Smooth muscle cell of the brain vasculature (primary cell): ENCODE measurements around the gene FMN1.
"Not testable (repeated sequence)": the region's sequence is repeated elsewhere in the genome, so short reads cannot be mapped to it uniquely, and the experiment has no call there.

Experiments used
- DNase-seq: peaks from one replicate; pipeline ENCODE4 v3.0.0-alpha.2; 2012; ENCODE audit warnings: low read depth, low spot score

FMN1 gene

DNA sequence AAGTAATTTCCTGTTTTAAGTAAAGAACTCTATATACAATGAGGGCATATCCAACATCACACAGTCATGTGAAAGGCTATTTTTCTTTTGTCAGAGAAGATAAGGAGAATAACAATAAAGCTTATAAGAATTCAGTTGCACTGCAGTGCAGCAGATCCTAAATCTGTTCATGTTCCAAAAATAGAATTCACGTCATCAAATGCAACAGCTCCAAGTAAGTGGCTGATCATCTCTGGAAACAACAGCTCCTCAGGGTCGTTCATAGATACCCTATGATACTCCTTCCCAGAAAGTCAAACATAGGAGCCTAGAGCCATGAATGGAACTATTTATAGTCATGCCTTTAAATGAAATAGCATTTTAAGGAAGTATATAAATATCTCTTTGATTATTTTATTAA lies 100.2 kb downstream of the FMN1 start:
- DNase-seq = no peak

DNA sequence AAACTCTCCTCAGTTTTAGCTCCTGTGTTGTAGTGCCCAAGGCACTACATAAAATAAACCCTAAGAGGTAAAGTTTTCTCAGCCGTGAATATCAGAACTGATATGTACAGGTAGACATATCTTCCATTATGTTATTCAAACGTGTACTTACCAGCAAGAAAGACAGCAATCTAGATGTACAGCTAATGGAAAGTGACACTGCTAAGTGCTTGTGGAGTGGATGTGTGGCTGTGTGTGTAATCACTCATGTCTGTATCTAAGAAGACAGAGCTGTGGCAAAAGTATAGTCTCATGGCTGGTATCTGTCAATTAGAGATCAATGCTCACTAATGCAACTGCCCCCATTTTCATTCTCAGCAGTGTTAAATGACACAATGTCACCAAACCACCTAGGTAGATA lies 101.3 kb downstream of the FMN1 start:
- DNase-seq = no peak

DNA sequence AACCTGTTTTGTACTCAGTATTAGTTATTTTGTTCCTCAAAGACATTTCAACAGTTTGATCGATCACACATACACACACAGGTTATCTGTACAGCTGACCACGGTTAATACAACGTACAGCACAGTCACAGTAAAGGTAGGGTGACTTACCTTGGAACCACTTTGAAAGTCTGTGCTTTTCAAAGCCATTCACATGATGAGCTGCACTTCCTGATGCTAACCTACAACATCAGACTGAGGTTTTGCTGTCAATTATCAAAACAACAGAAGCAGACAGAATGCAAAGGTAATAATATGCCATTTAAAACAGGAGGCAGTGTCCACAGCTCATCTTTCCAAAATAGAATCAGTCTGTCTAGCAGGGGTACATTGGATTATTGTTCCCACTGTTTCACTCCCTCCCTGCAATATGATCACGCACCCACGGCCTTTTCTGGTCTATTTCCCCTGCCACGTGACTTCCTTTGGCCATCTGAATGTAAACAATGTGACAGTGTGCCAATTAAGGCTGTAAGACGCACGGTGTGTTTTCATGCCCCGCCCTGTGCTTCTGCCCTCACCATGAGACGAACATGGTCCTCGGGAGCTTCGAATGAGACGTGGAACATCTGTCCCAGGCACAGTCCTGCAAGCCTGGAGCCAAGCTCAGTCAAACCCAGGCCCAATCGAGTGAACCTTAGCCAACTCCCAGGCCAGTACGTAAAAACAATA lies 102.4 kb downstream of the FMN1 start:
- DNase-seq = no peak

DNA sequence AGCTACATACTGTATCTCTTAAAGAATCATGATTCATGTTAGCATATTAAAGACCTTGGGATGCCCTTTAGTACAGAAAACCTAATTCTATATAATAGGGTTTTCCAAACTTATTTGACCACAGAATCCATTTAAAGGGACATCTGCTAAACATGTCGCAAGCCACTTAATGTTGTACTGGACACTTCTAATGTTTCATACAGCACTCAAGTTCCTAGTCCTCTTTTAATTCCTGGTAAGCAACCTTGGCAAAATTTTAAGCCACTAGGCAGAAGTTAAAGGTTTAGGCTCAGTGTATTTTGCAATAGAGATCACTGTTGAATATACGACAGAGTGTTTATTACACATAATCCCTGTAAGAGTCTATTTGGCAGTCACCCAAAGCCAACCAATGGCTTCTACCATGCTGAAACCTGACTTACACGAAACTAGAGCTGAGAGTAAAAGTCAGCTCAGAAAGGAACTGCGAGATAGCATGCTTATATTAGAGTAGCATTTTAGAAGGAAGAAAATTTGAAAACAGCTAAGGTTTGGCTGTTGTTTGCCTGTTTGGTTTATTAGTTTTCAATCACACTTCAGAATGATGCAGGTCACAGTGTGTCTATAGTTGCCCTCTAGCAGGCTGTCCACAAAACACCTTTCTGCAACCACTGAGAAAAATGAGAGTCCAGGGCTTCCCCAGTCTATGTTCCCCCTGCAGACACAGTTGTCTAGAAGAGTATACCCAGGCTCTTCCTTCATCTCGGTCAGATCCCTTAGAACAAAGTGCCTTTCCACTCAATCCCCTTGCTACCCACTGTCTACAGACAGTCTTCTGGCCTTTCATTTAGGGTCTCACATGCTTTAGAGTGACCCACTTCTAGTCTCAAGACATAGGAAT lies 104.4 kb downstream of the FMN1 start:
- peak; percentile 41 for DNase-seq

DNA sequence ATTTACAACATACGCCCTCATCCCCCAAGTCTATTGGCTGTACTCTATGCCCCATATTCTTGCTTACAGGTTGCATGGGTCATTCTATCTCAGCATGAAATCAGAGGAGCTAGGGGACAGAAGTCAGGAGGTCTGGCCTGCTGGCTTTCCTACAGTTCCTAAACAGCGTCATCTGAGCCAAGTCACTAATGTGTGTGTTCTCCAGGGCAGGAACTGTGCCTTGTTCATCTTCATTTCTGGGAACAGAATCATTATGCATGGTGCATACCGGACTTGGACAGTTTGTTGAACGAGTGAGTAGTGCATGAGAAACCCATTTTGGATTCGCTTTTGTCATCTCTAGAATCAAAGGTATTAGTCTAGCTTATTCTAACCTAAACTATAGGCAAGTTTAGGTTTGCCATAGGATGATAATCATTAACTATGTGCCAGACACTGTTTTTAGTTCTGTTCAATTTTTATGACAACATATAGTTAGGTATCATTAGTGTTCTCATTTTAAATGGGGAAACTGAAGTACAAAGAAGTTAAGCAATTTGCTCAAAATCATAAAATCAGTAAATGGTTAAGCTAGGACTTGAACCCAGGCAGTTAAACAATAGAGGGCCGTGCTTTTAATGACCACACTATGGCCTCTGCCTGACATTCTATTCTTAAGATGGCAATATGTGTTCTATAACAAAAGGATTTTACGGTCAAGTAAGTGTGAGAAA lies 105.2 kb downstream of the FMN1 start:
- no peak for DNase-seq

DNA sequence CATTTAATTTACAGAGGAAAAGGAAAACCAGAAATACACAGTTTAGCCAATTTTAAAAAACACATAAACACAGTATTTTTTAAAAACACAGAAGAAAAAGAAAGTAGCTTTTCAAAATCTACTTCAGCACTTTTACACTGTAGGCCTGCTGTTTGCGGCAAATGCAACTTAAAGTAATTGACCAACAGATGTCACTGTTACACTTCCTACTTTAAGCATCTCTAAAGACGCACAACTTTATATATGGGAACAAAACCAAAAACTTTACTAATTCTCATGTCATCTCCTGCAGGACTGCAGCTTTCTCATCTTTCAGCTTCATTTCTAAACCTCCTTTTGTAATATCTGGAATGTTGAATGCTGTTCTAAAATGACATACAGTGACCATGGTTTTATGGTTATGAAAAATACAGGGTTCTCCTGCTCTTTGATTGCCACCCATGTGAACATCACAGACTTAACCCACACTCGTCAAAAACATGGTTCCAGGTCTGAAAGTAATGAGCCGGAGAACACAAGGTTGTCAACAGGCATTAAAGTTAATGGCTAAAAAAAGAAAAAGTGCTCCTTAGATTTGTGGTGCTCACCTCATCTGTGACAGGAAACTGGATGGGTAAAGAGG lies 107.9 kb downstream of the FMN1 start:
- no peak for DNase-seq

DNA sequence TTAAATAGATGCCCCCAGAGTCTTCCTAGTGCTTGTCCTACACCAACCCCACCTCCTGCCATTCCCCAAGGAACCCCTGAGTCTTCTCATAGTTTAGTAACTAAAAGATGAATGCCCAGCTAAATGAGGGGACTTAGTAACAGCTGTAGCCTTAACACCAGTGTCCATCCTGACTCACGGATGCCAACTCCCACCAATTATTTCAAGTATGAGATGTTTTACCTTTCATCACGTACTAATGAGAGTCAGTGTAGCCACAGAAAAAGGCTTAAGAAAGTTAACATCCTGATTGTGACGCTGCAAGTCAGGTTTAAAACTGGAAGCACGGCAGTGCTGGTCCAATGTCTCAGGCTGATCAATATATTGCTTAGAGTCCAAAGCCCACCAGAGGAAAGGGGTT lies 109.9 kb downstream of the FMN1 start:
- DNase-seq = no peak

DNA sequence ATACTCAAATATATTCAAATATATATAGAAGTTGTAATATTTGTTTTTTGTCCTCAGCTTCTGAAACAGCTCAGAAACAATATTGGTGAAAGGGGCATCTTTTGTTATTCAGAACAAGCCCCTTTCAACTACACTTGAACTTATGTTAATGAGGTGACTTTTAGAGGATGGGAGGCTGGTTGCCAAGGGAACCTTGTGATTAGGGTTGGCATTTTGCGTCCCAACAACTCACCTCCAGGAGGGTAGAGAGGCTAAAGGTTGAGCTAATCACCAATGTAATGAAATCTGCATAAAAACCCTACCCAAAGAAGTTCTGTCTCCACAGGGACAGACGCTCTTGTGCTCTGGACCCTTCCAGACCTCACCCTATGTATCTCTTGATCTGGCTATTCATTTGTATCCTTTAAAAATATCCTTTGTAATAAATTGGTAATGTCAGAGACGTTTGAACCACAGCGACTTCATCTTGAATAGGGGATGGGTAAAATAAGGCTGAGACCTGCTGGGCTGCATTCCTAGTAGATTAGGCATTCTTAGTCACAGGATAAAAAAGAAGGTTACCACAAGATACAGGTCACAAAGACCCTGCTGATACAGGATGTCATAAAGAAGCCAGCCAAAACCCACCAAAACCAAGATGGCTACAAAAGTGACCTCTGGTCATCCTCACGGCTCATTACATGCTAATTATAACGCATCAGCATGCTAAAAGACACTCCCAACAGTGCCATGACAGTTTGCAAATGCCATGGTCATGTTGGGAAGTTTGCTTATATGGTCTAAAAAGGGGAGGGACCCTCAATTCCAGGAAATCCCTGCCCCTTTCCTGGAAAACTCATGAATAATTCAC lies 111.1 kb downstream of the FMN1 start:
- no peak for DNase-seq

DNA sequence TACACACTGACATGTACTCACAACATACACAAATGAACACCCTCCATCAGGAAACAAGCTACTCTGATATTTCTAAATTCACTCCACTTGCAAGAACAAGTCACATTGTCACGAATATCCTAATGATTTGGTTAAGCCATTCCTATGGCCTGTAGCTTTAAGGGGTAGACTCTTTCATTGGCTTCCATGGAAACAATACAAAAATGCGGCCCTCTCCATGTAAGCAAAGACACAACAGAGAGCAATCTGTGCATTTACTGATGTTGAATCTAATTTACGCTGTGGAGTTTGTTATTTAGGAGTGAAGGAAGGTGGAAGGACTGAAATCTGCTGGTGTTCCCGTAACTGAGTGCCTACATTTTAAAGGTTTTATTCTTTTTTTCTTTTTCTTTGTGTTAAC lies 114.5 kb downstream of the FMN1 start:
- no peak for DNase-seq

DNA sequence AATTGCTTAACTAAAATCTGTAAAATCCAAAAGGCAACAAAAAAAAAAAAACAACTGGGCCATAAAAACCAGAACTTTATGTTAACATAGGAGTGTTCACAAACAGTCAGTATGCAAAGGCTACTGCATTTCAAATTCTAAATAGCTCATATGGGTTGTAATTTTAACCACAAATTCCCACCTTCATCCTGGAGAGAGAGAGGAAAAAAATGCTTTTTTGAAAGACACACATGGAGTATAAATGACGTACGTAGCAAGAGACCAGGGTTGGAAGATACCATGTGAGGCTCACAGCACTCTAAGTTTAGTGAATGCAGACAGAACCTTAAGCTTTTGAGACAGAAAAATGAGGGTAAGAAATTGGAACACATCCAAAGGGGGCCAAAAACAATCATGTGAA lies 115.9 kb downstream of the FMN1 start:
- no peak for DNase-seq

DNA sequence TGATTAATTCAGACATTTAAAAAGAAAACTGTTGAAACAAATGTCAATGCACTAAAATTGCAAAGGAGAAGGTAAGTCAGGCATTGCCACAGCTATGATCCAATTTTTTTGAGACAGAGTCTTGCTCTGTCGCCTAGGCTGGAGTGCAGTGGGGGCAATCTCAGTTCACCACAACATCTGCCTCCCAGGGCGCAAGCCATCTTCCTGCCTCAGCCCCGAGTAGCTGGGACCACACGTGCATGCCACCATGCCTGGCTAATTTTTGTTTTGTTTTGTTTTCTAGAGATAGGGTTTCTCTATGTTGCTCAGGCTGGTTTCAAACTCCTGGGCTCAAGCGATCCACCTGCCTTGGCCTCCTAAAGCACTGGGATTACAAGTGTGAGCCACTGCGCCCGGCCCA lies 117.6 kb downstream of the FMN1 start:
- DNase-seq = no peak

DNA sequence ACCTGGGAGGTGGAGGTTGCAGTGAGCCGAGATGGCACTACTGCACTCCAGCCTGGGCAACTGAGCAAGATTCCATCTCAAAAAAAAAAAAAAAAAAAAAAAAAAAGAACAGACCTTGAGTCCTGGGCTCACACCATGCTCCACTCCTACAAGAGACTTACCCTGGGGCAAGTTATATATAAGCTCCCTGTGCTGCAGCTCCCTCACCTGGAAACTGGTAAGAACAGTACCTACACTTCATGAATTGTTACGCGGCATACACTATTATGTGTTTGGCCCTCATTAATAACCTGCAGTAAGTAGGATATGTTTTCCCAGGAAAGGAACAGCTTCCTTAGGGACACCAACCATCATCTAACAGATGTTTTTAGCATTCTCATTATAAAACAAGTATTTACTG lies 119.6 kb downstream of the FMN1 start:
- no peak for DNase-seq

DNA sequence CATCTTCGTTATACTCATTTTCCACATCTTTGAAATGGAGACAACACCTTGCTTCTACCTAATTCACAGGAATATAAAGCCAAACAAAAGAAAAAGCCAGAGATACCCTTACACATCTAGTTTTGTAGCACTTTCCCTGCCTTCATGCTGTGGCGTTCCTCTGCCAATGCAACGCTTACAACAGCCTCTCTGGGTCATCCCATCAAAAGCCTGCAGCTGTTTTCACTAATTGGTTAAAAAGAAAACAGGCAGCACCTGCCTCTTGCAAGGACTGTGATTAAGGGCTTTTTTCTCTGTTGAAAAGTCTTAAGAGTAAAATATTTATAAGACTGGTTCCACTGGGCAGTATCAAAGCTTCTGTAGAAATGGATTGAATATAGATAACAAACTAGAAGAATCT lies 120.3 kb downstream of the FMN1 start:
- no peak for DNase-seq

DNA sequence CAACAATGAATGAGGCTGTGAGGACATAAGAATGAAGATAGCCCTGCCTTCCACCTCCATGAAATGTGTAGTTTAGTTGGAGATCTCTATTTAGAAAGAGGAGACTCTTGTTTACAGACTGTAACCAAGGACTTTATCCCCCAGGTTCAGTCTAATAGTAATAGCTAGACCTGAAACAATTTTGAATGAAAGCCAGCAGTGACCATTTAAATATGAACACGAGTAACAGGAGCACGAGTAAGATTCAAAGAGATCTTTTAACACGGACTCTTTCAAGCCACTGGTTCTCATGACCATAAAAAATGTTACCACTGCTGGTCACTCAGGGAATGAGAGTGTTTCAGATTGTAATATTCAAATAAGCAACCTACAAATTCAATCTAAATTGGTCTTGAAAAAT lies 123.1 kb downstream of the FMN1 start:
- DNase-seq = no peak

DNA sequence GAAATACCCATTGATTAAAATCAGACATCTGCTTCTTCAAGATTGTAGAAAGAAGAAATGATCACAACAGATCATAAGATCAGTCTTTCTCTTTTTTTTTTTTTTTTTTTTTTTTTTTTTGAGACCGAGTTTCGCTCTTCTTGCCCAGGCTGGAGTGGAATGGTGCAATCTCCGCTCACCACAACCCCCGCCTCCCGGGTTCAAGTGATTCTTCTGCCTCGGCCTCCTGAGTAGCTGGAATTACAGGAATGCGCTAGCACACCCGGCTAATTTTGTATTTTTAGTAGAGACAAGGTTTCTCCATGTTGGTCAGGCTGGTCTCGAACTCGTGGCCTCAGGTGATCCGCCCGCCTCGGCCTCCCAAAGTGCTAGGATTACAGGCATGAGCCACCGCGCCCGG lies 124.6 kb downstream of the FMN1 start:
- DNase-seq = not testable (repeated sequence)

DNA sequence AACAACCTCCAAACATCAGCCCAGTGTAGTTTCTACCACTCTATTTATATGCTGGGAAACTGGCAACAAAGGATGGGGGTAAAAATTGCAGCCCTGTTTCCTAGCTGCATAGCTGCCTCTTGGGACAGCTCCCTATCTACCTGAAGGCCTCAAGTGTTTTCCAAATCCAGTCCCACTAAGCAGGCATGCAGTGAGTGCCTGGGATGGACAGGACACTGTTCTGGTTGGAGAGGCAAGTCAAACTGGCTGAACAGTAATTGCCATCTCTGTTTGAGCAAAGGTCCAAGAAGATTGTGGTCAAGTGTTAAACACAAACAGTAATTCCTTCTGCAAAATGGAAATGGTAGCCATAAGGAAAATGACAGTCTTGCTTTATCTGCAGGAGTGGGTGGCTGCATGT lies 125.4 kb downstream of the FMN1 start:
- DNase-seq = no peak

DNA sequence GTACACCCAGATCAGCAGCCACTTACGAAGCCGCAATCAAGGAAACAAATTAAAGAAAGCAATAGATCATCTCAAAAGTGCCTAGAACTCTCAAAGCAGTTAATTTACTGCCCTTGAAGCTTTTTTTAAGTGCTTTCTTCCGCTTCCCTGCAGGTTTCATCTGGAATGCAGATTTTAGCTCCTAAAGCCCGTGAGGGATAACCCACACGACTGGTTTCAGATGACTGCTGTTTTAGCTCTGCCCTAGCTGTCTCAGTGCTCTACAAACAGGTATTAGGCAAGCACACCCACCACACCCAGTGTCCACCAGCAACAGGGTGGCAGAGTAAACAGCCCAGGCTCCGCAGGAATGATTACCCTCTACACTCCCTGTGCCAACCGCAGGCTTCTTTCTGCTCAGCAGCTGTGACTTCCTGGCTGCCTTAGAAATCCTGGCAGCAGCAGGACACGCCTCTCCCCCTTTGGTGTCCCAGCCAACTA lies 126.0 kb downstream of the FMN1 start:
- DNase-seq = no peak

DNA sequence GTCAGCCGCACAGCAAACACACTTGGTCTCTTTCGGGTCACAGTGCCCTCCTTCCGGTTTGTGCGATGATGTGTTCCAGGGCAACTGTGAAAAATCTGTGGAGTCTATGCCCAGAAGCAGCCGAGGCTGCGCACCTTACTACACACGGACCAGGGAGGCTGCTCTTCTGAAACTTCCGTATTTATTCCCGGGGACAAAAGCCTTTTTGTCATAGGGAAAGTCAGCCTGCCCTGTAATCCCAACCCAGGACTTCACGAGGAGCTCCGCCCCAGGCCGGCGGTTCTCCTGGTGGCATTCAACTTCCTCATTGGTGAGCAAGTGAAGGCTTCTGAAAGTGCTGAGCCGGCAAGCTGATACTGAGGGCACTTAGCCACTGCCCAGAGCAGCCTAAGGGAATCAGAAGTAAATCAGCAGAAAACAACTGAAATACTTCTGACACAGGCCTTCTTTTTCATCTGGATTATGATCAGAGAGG lies 126.5 kb downstream of the FMN1 start:
- no peak for DNase-seq

DNA sequence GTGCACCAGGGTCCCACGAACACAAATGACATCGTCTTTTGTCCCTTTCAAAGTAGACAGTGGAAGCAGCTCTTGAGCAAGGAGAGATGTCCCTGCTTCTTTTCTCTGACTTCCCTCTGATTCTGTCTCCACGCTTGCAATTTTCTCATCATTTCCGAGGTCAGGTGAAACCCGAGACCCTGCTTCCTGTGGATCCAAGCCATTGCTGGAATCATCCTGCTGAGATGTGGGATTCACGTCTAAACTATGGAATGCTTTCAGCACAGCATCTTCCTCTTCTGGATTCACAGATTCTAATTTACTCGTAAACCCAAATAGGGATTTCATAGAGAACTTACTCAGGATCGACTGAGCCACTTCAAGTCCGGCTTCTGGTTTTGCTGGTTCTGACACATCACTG lies 127.1 kb downstream of the FMN1 start:
- DNase-seq = peak; percentile 72

DNA sequence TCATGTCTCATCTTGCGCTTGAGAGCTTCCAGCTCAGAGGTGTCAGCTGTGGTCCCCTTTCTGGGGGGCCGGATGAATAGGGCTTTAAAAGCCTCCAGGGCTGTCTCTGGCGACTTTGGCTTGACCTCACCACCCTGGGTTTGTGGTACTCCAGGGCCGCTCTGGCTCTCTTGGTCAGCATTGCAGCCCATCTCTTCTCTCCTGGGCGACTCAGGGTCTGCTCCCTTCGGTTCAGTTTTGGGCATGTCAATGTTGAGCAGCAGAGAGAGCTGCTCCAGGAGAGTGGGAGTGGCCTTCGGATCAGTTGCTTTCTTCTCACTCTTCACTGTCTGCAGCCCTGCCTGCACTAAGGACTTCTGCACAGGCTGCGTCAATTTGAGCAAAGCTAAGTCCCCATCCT lies 127.9 kb downstream of the FMN1 start:
- no peak for DNase-seq

DNA sequence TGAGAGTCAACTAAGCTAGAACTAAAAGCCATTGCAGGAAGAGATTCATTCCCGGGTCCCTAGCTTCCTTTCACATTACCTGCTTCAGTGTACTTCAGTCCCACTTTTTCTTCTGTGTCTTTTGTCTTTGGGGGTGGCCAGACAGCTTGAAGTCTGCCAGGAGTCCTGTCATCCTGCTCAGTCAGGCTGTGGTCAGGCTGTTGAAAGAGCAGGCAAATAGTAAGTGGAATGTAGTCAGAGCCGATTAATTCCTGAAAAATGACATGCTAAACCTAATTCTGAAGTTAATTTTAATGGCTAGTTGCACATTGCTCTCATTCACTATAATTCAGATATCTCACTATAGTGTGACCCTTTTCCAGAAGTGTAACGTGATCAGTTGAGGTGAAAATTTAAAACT lies 129.6 kb downstream of the FMN1 start:
- no peak for DNase-seq
